Cardiac atrium fibroblast (primary cell): ENCODE results near the gene NINJ1. TPM values are rescaled to one million over a fixed set of nuclear protein-coding genes. Genes with fewer than 3 reads are reported as not detected.

Experiments used
- total RNA-seq: library from RNA; depleted of rRNA; stranded (reverse); fragments of >200 nt; gene quantifications from 2 replicates; pipeline ENCODE4 v1.2.3, GENCODE V29; 2015

NINJ1 gene
- 19.5 and 41.3 TPM in 2 replicates for total RNA-seq

GRCh38 chr9:93134015-93134739, at the start of gene NINJ1:
TSS of gene NINJ1 (minus strand) at chr9:93134251. CDS start at chr9:93134217, 34 bp downstream.

GRCh38 chr9:93096131-93096802, 37.8 kb downstream of the NINJ1 start, which contains the start of gene CARD19:
TSS of gene CARD19 (plus strand) at chr9:93096217. CDS start at chr9:93096346, 129 bp downstream.

Other genes with a start within 250 kb of the NINJ1 start
- not detected in 2 replicates for gene FGD3, start 186.7 kb downstream of the NINJ1 start, total RNA-seq
- gene SUSD3, start 75.5 kb downstream of the NINJ1 start, total RNA-seq: 1.1 and 2.0 TPM in 2 replicates
- gene CARD19, start 38.0 kb downstream of the NINJ1 start, total RNA-seq: 87.6 and 117 TPM in 2 replicates
- not detected in 2 replicates for gene WNK2, start 49.9 kb upstream of the NINJ1 start, total RNA-seq